IMR-90 (cell line): ENCODE results near the gene RPH3AL. TPM values are rescaled to one million over a fixed set of nuclear protein-coding genes. Genes with fewer than 3 reads are reported as not detected.

Source experiments
- ATAC-seq: fragments of 200-7000 bp; cut with Tn5 transposase; 2 replicates; pipeline ENCODE4 v1.9.1; 2020; ENCODE audit warnings: low read depth, mild to moderate bottlenecking, moderate library complexity
- BruUV-seq: library from RNA; stranded (reverse); fragments of 400-500 nt; replicated peaks from 2 replicates; lab custom pipeline; 2021; lab: Mats Ljungman, UMichigan
- CTCF ChIA-PET: fragments of 300-600 bp; formaldehyde crosslinking; extraction: SDS; loops from one replicate; lab custom pipeline; 2021; ENCODE audit warnings: antibody characterized with exemption; lab: Yijun Ruan, JAX
- POLR2A ChIA-PET: fragments of 300-600 bp; sonication (Branson Sonifier 250); formaldehyde crosslinking; loops from one replicate; lab custom pipeline; 2022; ENCODE audit warnings: antibody characterized with exemption; ENCODE audit not compliant: unreplicated experiment; lab: Charles Lee
- DNase-seq: peaks from one replicate; pipeline ENCODE4 v3.0.0; 2013
- H2AFZ ChIP-seq: replicated peaks from 2 replicates; pipeline ENCODE3; 2013; ENCODE audit warnings: low read length, mild to moderate bottlenecking; ENCODE audit not compliant: poor library complexity
- H2AK5ac ChIP-seq: 2 replicates; pipeline ENCODE4 v1.6.1; 2013; ENCODE audit warnings: low read depth, low read length, inconsistent platforms
- H2AK9ac ChIP-seq: replicated peaks from 2 replicates; pipeline ENCODE3; 2013; ENCODE audit warnings: mild to moderate bottlenecking, low read depth, low read length, moderate library complexity; ENCODE audit not compliant: poor library complexity
- H2BK120ac ChIP-seq: 2 replicates; pipeline ENCODE4 v1.6.1; 2013; ENCODE audit warnings: low read depth, low read length, inconsistent platforms
- H2BK15ac ChIP-seq: 3 replicates; pipeline ENCODE4 v1.6.1; 2013; ENCODE audit warnings: low read depth, low read length, inconsistent platforms
- H2BK20ac ChIP-seq: 2 replicates; pipeline ENCODE4 v1.6.1; 2013; ENCODE audit warnings: low read depth, mild to moderate bottlenecking, inconsistent platforms, low read length, moderate library complexity
- H2BK5ac ChIP-seq: 2 replicates; pipeline ENCODE4 v1.6.1; 2013; ENCODE audit warnings: mild to moderate bottlenecking, low read depth, low read length, inconsistent platforms; ENCODE audit not compliant: poor library complexity, severe bottlenecking
- H3K14ac ChIP-seq: replicated peaks from 2 replicates; pipeline ENCODE4 v1.6.1; 2013; ENCODE audit warnings: low read depth, low read length, inconsistent platforms
- H3K18ac ChIP-seq: 2 replicates; pipeline ENCODE4 v1.6.1; 2013; ENCODE audit warnings: low read depth, low read length, control low read depth
- H3K23ac ChIP-seq: 2 replicates; pipeline ENCODE4 v1.6.1; 2013; ENCODE audit warnings: low read depth, low read length, inconsistent platforms
- H3K27ac ChIP-seq: 2 replicates; pipeline ENCODE4 v1.5.1; 2013; ENCODE audit warnings: mild to moderate bottlenecking, control low read depth, low read length; ENCODE audit not compliant: insufficient read depth
- H3K27me3 ChIP-seq: 2 replicates; pipeline ENCODE4 v1.6.1; 2013; ENCODE audit warnings: low read length; ENCODE audit not compliant: control insufficient read depth, insufficient read depth
- H3K36me3 ChIP-seq: 2 replicates; pipeline ENCODE4 v1.6.1; 2013; ENCODE audit warnings: low read length, mixed read lengths; ENCODE audit not compliant: control insufficient read depth, insufficient read depth
- H3K4ac ChIP-seq: 2 replicates; pipeline ENCODE4 v1.6.1; 2013; ENCODE audit warnings: low read depth, low read length, inconsistent platforms
- H3K4me1 ChIP-seq: 2 replicates; pipeline ENCODE4 v1.6.1; 2013; ENCODE audit warnings: low read length, mixed read lengths; ENCODE audit not compliant: control insufficient read depth, insufficient read depth
- H3K4me2 ChIP-seq: 2 replicates; pipeline ENCODE4 v1.6.1; 2013; ENCODE audit warnings: low read depth, mild to moderate bottlenecking, control low read depth, low read length, moderate library complexity
- H3K4me3 ChIP-seq: 2 replicates; pipeline ENCODE4 v1.5.1; 2013; ENCODE audit warnings: low read depth, mild to moderate bottlenecking, control low read depth, low read length, moderate library complexity; ENCODE audit not compliant: insufficient read depth
- H3K56ac ChIP-seq: 2 replicates; pipeline ENCODE4 v1.6.1; 2013; ENCODE audit warnings: low read length, inconsistent platforms; ENCODE audit not compliant: insufficient read depth; ENCODE audit errors: extremely low read depth
- H3K79me1 ChIP-seq, 2 experiments: 2 replicates each; pipeline ENCODE4 v1.6.1; 2013; ENCODE audit warnings: low read length in 2 of 2, inconsistent platforms in 1 of 2, low read depth in 1 of 2
- H3K9ac ChIP-seq: 2 replicates; pipeline ENCODE4 v1.6.1; 2013; ENCODE audit warnings: low read depth, low read length, control low read depth
- H3K9me1 ChIP-seq: 2 replicates; pipeline ENCODE4 v1.6.1; 2013; ENCODE audit warnings: low read length, inconsistent platforms; ENCODE audit not compliant: insufficient read depth
- H3K9me3 ChIP-seq: 2 replicates; pipeline ENCODE4 v1.6.1; 2013; ENCODE audit warnings: low read length; ENCODE audit not compliant: control insufficient read depth, insufficient read depth
- H4K20me1 ChIP-seq: 2 replicates; pipeline ENCODE4 v1.6.1; 2013; ENCODE audit warnings: low read length, inconsistent platforms; ENCODE audit not compliant: insufficient read depth
- H4K5ac ChIP-seq: 2 replicates; pipeline ENCODE4 v1.6.1; 2013; ENCODE audit warnings: mild to moderate bottlenecking, low read depth, low read length, control low read depth
- H4K8ac ChIP-seq, 2 experiments: 2 replicates each; pipeline ENCODE4 v1.6.1; 2013; ENCODE audit warnings: low read depth in 2 of 2, low read length in 2 of 2, control low read depth in 1 of 2, inconsistent platforms in 1 of 2
- H4K91ac ChIP-seq: 2 replicates; pipeline ENCODE4 v1.6.1; 2013; ENCODE audit warnings: low read depth, low read length, inconsistent platforms; ENCODE audit not compliant: insufficient read depth
- BHLHE40 ChIP-seq: fragments of 150-350 bp; IDR thresholded peaks from 2 replicates; pipeline ENCODE4 v1.6.1; 2016; ENCODE audit warnings: mild to moderate bottlenecking, low read depth, low read length
- CEBPB ChIP-seq: IDR thresholded peaks from 2 replicates; pipeline ENCODE4 v1.6.1; 2012; ENCODE audit warnings: low read depth, low read length, improper control_type of control experiment
- CHD1 ChIP-seq: IDR thresholded peaks from 2 replicates; pipeline ENCODE4 v1.6.1; 2012; ENCODE audit warnings: low read depth, low read length, improper control_type of control experiment
- FOS ChIP-seq: fragments of 150-350 bp; IDR thresholded peaks from 2 replicates; pipeline ENCODE4 v1.6.1; 2016; ENCODE audit warnings: low read depth, low read length
- MAFK ChIP-seq: IDR thresholded peaks from 2 replicates; pipeline ENCODE4 v1.6.1; 2012; ENCODE audit warnings: low read depth, low read length, improper control_type of control experiment
- MAZ ChIP-seq: IDR thresholded peaks from 2 replicates; pipeline ENCODE4 v1.6.1; 2012; ENCODE audit warnings: low read depth, mild to moderate bottlenecking, low read length, improper control_type of control experiment, moderate library complexity, borderline replicate concordance
- MXI1 ChIP-seq: IDR thresholded peaks from 2 replicates; pipeline ENCODE4 v1.6.1; 2012; ENCODE audit warnings: low read depth, mild to moderate bottlenecking, low read length, moderate library complexity, borderline replicate concordance
- NFE2L2 ChIP-seq: fragments of 150-350 bp; IDR thresholded peaks from 2 replicates; pipeline ENCODE4 v1.6.1; 2016; ENCODE audit warnings: low read depth, mild to moderate bottlenecking, low read length
- POLR2A ChIP-seq: IDR thresholded peaks from 2 replicates; pipeline ENCODE4 v1.6.1; 2012; ENCODE audit warnings: mild to moderate bottlenecking, low read depth, low read length
- RAD21 ChIP-seq: IDR thresholded peaks from 2 replicates; pipeline ENCODE4 v1.6.1; 2012; ENCODE audit warnings: low read length, improper control_type of control experiment
- RCOR1 ChIP-seq: IDR thresholded peaks from 2 replicates; pipeline ENCODE4 v1.6.1; 2012; ENCODE audit warnings: mild to moderate bottlenecking, low read length, improper control_type of control experiment; ENCODE audit not compliant: insufficient replicate concordance
- RFX5 ChIP-seq: IDR thresholded peaks from 2 replicates; pipeline ENCODE4 v1.8.0; 2012; ENCODE audit warnings: low read depth, mild to moderate bottlenecking, low read length, moderate library complexity
- SMC3 ChIP-seq: fragments of 150-350 bp; IDR thresholded peaks from 2 replicates; pipeline ENCODE4 v1.6.1; 2016; ENCODE audit warnings: low read depth, mild to moderate bottlenecking, antibody characterized with exemption, low read length, moderate library complexity
- WGBS, 2 experiments: methylation state at CpG; one replicate each; pipeline versions ENCODE4 v1.1.5 to v1.1.7; 2013; ENCODE audit warnings: missing lambda C conversion rate in 2 of 2; ENCODE audit not compliant: insufficient read length in 1 of 2; ENCODE audit errors: extremely low coverage in 2 of 2; 5-methylcytosine and 5-hydroxymethylcytosine counted together
- dilution Hi-C: fragments of 300-500 bp; cut with HindIII; formaldehyde crosslinking; loops from one replicate; pipeline ENCODE4 v1.14.3; 2018; ENCODE audit warnings: low sequenced_read_pairs; ENCODE audit not compliant: unreplicated experiment
- in situ Hi-C: fragments of 300-500 bp; cut with MboI; formaldehyde crosslinking; loops from 3 replicates; pipeline ENCODE4 v1.14.3; 2019; ENCODE audit warnings: low sequenced_read_pairs, inconsistent platforms, mixed read lengths
- intact Hi-C: fragments of 100-400 bp; cut with micrococcal nuclease; formaldehyde crosslinking; loops from 2 replicates; pipeline ENCODE4 v1.10.0; 2022
- polyA plus RNA-seq, 3 experiments: library from polyadenylated mRNA; depleted of rRNA; stranded (reverse); fragments of >200 nt; gene quantifications; 2 replicates each; pipeline ENCODE4 v1.2.3, GENCODE V29; 2012; ENCODE audit warnings: low replicate concordance in 1 of 3
- total RNA-seq: library from RNA; depleted of rRNA; stranded (reverse); fragments of >200 nt; gene quantifications from 2 replicates; pipeline ENCODE4 v1.2.3, GENCODE V29; 2012
- TF ChIP-seq, protein P1 (sequence below): conservative IDR thresholded peaks from 2 replicates; pipeline ENCODE4 v1.5.1; 2012; ENCODE audit warnings: mild to moderate bottlenecking, low read depth, low read length, improper control_type of control experiment
- TF ChIP-seq, protein P2 (sequence below): fragments of 150-350 bp; IDR thresholded peaks from 2 replicates; pipeline ENCODE4 v1.6.1; 2016; ENCODE audit warnings: low read depth, mild to moderate bottlenecking, low read length, moderate library complexity, borderline replicate concordance
- TF ChIP-seq, protein P3 (sequence below): fragments of 150-350 bp; IDR thresholded peaks from 2 replicates; pipeline ENCODE4 v1.6.1; 2017; ENCODE audit warnings: mild to moderate bottlenecking, antibody characterized with exemption, low read length, low read depth

The RPH3AL gene
- total and polyA plus RNA-seq, 2 of the 4 experiments (the other 2 are of a cell fraction) = 1.8 to 2.5 TPM

DNA sequence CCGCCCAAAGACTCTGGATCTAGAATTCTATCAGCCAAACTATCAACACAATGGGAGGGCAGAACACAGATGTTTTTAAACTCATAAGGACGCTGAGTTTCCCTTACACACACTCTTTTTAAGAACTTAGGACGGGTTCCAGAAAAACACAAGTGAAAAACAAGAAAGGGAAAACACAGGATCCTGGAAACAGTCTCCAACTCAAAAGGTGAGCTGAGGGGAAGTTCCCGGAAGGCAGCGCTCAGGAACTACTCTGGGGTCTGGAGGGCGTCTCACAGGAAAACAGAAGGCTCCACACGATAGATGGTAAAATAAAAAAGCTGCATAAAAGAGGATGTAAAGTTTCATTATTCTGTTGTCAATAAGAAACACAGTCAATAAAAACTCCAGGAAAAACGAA is 91.0 kb downstream of the RPH3AL start:
- ATAC-seq (no peak), DNase-seq (no peak)
- H3K14ac ChIP-seq = no peak overlapping the region
- 67% methylated on average over 2 of the region's 8 CpGs; no CpG with 5 or more reads in 1 of the 2 experiments for whole genome bisulfite sequencing, 2 experiments
- no peaks in the 10 kb centered on the region for H3K4me1 ChIP-seq
- H3K36me3 ChIP-seq = no peaks in the 10 kb centered on the region
- H3K4me2 ChIP-seq = no peak overlapping the region
- no peak overlapping the region for H2BK120ac ChIP-seq
- H3K9ac ChIP-seq = no peak overlapping the region
- no peak overlapping the region for H2AFZ ChIP-seq
- H4K91ac ChIP-seq = no peak overlapping the region
- H4K20me1 ChIP-seq = no peaks in the 10 kb centered on the region
- H3K23ac ChIP-seq = no peak overlapping the region
- dilution Hi-C loops = no loop called here
- H2BK15ac ChIP-seq = no peak overlapping the region
- H2BK5ac ChIP-seq = no peak overlapping the region
- H2AK5ac ChIP-seq = no peak overlapping the region
- intact Hi-C loops = no loop called here
- no peak overlapping the region for H4K8ac ChIP-seq
- no peak overlapping the region for H3K27ac ChIP-seq
- H3K27me3 ChIP-seq = peaks cover 8% of the 10 kb centered on the region; the same call in 1 of the 2 replicates
- no peaks in the 10 kb centered on the region for H3K9me1 ChIP-seq
- H4K5ac ChIP-seq = no peak overlapping the region
- no peak overlapping the region for H3K4me3 ChIP-seq
- H3K9me3 ChIP-seq = peaks cover 11% of the 10 kb centered on the region
- no peak overlapping the region for H3K18ac ChIP-seq
- H2AK9ac ChIP-seq = no peak overlapping the region
- BruUV-seq = no TSS peak
- in situ Hi-C loops = no loop called here
- POLR2A ChIA-PET = no interaction called here
- H3K4ac ChIP-seq = no peak overlapping the region
- CTCF ChIA-PET = no interaction called here
- no peaks in the 10 kb centered on the region for H3K79me1 ChIP-seq
- H2BK20ac ChIP-seq = no peak overlapping the region
- no peak overlapping the region for H3K56ac ChIP-seq
- TF ChIP-seq, protein P1, sequence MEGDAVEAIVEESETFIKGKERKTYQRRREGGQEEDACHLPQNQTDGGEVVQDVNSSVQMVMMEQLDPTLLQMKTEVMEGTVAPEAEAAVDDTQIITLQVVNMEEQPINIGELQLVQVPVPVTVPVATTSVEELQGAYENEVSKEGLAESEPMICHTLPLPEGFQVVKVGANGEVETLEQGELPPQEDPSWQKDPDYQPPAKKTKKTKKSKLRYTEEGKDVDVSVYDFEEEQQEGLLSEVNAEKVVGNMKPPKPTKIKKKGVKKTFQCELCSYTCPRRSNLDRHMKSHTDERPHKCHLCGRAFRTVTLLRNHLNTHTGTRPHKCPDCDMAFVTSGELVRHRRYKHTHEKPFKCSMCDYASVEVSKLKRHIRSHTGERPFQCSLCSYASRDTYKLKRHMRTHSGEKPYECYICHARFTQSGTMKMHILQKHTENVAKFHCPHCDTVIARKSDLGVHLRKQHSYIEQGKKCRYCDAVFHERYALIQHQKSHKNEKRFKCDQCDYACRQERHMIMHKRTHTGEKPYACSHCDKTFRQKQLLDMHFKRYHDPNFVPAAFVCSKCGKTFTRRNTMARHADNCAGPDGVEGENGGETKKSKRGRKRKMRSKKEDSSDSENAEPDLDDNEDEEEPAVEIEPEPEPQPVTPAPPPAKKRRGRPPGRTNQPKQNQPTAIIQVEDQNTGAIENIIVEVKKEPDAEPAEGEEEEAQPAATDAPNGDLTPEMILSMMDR = no peak
- TF ChIP-seq POLR2A (no peak), RCOR1 (no peak), MAZ (no peak), BHLHE40 (no peak), SMC3 (no peak), CHD1 (no peak), RAD21 (no peak), MXI1 (no peak), CEBPB (no peak), RFX5 (no peak), NFE2L2 (no peak), FOS (no peak), MAFK (no peak)
- TF ChIP-seq, protein P2, sequence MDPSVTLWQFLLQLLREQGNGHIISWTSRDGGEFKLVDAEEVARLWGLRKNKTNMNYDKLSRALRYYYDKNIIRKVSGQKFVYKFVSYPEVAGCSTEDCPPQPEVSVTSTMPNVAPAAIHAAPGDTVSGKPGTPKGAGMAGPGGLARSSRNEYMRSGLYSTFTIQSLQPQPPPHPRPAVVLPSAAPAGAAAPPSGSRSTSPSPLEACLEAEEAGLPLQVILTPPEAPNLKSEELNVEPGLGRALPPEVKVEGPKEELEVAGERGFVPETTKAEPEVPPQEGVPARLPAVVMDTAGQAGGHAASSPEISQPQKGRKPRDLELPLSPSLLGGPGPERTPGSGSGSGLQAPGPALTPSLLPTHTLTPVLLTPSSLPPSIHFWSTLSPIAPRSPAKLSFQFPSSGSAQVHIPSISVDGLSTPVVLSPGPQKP = no peak
- TF ChIP-seq, protein P3, sequence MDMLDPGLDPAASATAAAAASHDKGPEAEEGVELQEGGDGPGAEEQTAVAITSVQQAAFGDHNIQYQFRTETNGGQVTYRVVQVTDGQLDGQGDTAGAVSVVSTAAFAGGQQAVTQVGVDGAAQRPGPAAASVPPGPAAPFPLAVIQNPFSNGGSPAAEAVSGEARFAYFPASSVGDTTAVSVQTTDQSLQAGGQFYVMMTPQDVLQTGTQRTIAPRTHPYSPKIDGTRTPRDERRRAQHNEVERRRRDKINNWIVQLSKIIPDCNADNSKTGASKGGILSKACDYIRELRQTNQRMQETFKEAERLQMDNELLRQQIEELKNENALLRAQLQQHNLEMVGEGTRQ = no peak
